Breast epithelium (tissue), 4 donors: ENCODE results near the gene DUSP22. TPM values are rescaled to one million over a fixed set of nuclear protein-coding genes. Genes with fewer than 3 reads are reported as not detected.

Experiments used
- DNase-seq, 2 donors: peaks; one replicate each; pipeline ENCODE4 v3.0.0-alpha.2; 2019; ENCODE audit warnings: low spot score in 2 of 2
- H3K27ac ChIP-seq, 2 donors: fragments of 200-600 bp; sonication (generic) in 1 of 2; one replicate each; pipeline ENCODE4 v1.5.1; 2016 to 2019; ENCODE audit warnings: mild to moderate bottlenecking in 1 of 2
- H3K27me3 ChIP-seq, 2 donors: fragments of 200-600 bp; sonication (generic) in 1 of 2; one replicate each; pipeline versions ENCODE4 v1.5.1 to v1.6.0; 2017 to 2019; ENCODE audit warnings: control low read depth in 1 of 2, mild to moderate bottlenecking in 1 of 2
- H3K36me3 ChIP-seq: fragments of 200-600 bp; one replicate; pipeline ENCODE4 v1.5.1; 2019
- H3K4me1 ChIP-seq, 2 donors: fragments of 200-600 bp; sonication (generic); one replicate each; pipeline ENCODE4 v1.5.1; 2016 to 2019; ENCODE audit warnings: control low read depth in 1 of 2
- H3K4me3 ChIP-seq, 3 donors: fragments of 200-600 bp; sonication (generic); 1 replicate in 2 of 3; 2 replicates in 1 of 3; pipeline ENCODE4 v1.5.1; 2016 to 2019; ENCODE audit warnings: mild to moderate bottlenecking in 3 of 3, moderate library complexity in 2 of 3
- H3K9me3 ChIP-seq, 2 donors: fragments of 200-600 bp; sonication (generic) in 1 of 2; one replicate each; pipeline ENCODE4 v1.5.1; 2016 to 2019; ENCODE audit warnings: control low read depth in 1 of 2
- POLR2A ChIP-seq: fragments of 450-650 bp; IDR thresholded peaks from one replicate; pipeline ENCODE4 v1.6.1; 2016; ENCODE audit warnings: antibody characterized with exemption, mild to moderate bottlenecking, moderate library complexity
- POLR2AphosphoS5 ChIP-seq, 3 donors: sonication (generic); formaldehyde crosslinking; IDR thresholded peaks; one replicate each; pipeline ENCODE4 v1.6.1; 2017; ENCODE audit warnings: antibody characterized with exemption in 3 of 3
- intact Hi-C: fragments of 100-400 bp; cut with DNase I; formaldehyde crosslinking; loops from one replicate; pipeline ENCODE4 v1.15.1; 2023; ENCODE audit warnings: low total_unique reads
- total RNA-seq, 3 donors: library from RNA; depleted of rRNA; stranded (reverse); fragments of >200 nt; gene quantifications; one replicate each; pipeline ENCODE4 v1.1.0, GENCODE V29; 2016
- TF ChIP-seq, protein P1 (sequence below), 3 donors: fragments of 450-650 bp; IDR thresholded peaks; one replicate each; pipeline ENCODE4 v1.5.1; 2016 to 2017; ENCODE audit warnings: antibody characterized with exemption in 3 of 3, mild to moderate bottlenecking in 3 of 3, moderate library complexity in 3 of 3

Gene DUSP22
- total RNA-seq, 3 donors from 2014 or later, result 55.6 to 81.9 (median 59.0) TPM

- H3K4me1 ChIP-seq, result no peaks in the 10 kb centered on the region
- TF ChIP-seq, protein P1, sequence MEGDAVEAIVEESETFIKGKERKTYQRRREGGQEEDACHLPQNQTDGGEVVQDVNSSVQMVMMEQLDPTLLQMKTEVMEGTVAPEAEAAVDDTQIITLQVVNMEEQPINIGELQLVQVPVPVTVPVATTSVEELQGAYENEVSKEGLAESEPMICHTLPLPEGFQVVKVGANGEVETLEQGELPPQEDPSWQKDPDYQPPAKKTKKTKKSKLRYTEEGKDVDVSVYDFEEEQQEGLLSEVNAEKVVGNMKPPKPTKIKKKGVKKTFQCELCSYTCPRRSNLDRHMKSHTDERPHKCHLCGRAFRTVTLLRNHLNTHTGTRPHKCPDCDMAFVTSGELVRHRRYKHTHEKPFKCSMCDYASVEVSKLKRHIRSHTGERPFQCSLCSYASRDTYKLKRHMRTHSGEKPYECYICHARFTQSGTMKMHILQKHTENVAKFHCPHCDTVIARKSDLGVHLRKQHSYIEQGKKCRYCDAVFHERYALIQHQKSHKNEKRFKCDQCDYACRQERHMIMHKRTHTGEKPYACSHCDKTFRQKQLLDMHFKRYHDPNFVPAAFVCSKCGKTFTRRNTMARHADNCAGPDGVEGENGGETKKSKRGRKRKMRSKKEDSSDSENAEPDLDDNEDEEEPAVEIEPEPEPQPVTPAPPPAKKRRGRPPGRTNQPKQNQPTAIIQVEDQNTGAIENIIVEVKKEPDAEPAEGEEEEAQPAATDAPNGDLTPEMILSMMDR (IDR thresholded peaks at IDR 0.05), result no peak
- TF ChIP-seq POLR2AphosphoS5 (IDR thresholded peaks at IDR 0.05) (no peak), POLR2A (no peak)
These were observed 9.8 kb downstream of the DUSP22 start for GRCh38 chr6:301929-302705.

GRCh38 chr6:302760-303159, 10.5 kb downstream of the DUSP22 start:
- intact Hi-C loops, result no loop called here
- TF ChIP-seq, protein P1 (IDR thresholded peaks at IDR 0.05), result no peak
- no peak for TF ChIP-seq POLR2A
- no peak for TF ChIP-seq POLR2AphosphoS5 (IDR thresholded peaks at IDR 0.05)
- H3K4me1 ChIP-seq, result no peaks in the 10 kb centered on the region

More at GRCh38 chr6:301929-302705, 9.8 kb downstream of the DUSP22 start:
- Histone ChIP-seq H3K9me3 (no peaks in the 10 kb centered on the region), H3K27me3 (no peaks in the 10 kb centered on the region), H3K27ac (no peak overlapping the region), H3K4me3 (no peak overlapping the region), H3K36me3 (no peaks in the 10 kb centered on the region)
- no peak for DNase-seq
- intact Hi-C loops, result no loop called here

GRCh38 chr6:303263-303662, 11.0 kb downstream of the DUSP22 start:
- TF ChIP-seq, protein P1 (IDR thresholded peaks at IDR 0.05), result no peak
- TF ChIP-seq POLR2AphosphoS5 (IDR thresholded peaks at IDR 0.05), result no peak
- TF ChIP-seq POLR2A, result no peak
- no peak for DNase-seq
- intact Hi-C loops, result no loop called here
- Histone ChIP-seq H3K27me3 (no peaks in the 10 kb centered on the region), H3K27ac (no peak overlapping the region), H3K9me3 (no peaks in the 10 kb centered on the region), H3K4me3 (no peak overlapping the region), H3K36me3 (no peaks in the 10 kb centered on the region), H3K4me1 (no peaks in the 10 kb centered on the region)

More at GRCh38 chr6:302760-303159, 10.5 kb downstream of the DUSP22 start:
- Histone ChIP-seq H3K36me3 (no peaks in the 10 kb centered on the region), H3K9me3 (no peaks in the 10 kb centered on the region), H3K27me3 (no peaks in the 10 kb centered on the region), H3K4me3 (no peak overlapping the region), H3K27ac (no peak overlapping the region)
- no peak for DNase-seq

GRCh38 chr6:303948-304558, 11.8 kb downstream of the DUSP22 start:
- Histone ChIP-seq H3K4me3 (no peak overlapping the region), H3K9me3 (no peaks in the 10 kb centered on the region), H3K36me3 (no peaks in the 10 kb centered on the region), H3K27ac (no peak overlapping the region), H3K27me3 (no peaks in the 10 kb centered on the region), H3K4me1 (no peaks in the 10 kb centered on the region)
- DNase-seq, result no peak
- intact Hi-C loops, result no loop called here
- no peak for TF ChIP-seq POLR2AphosphoS5 (IDR thresholded peaks at IDR 0.05)
- TF ChIP-seq, protein P1 (IDR thresholded peaks at IDR 0.05), result no peak
- no peak for TF ChIP-seq POLR2A

DNA sequence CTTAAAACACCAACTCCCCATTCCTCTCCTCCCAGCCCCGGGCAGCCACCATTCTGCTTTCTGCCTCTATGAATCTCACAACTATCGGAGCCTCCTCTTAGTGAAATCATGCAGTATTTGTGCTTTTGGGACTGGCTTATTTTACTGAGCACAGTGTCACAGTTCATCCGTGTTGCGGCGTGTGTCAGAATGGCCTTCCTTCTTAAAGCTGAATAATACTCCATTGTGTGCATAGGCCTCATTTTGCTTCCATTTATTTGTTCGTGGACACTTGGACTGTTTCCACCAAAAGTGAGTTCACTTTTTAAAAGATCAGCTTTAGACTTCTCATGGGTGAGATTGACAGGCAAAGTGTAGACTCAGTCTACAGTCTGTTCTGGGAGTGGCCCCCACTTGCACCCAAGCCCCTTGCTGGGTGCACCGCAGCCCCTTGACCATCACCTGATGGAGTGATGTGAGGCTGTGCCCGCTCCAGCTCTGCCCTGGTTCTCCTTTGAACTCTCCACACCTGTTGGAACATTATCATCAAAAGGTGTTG, 12.6 kb downstream of the DUSP22 start:
- intact Hi-C loops, result no loop called here
- Histone ChIP-seq H3K27ac (no peak overlapping the region), H3K4me1 (no peaks in the 10 kb centered on the region), H3K9me3 (no peaks in the 10 kb centered on the region), H3K4me3 (no peak overlapping the region), H3K36me3 (no peaks in the 10 kb centered on the region), H3K27me3 (no peaks in the 10 kb centered on the region)
- no peak for DNase-seq
- TF ChIP-seq, protein P1 (IDR thresholded peaks at IDR 0.05), result no peak
- TF ChIP-seq POLR2AphosphoS5 (IDR thresholded peaks at IDR 0.05), result no peak
- TF ChIP-seq POLR2A, result no peak
